Activated CD4-positive, alpha-beta T cell treated with anti-CD3 and anti-CD28 coated beads, Interleukin-2, amount 50 U/mL, for 4 hours (primary cell): ENCODE measurements around the gene SRRM2.
"Not testable (repeated sequence)": the region's sequence is repeated elsewhere in the genome, so short reads cannot be mapped to it uniquely, and the experiment has no call there.

ENCODE experiments used
- DNase-seq, 2 experiments: peaks; one replicate each; pipeline ENCODE4 v3.0.0-alpha.2; 2020

The SRRM2 gene

GRCh38 chr16:2715519-2715918 is 36.9 kb upstream of the SRRM2 start:
- peak; percentile 75 to 76 for DNase-seq

DNA sequence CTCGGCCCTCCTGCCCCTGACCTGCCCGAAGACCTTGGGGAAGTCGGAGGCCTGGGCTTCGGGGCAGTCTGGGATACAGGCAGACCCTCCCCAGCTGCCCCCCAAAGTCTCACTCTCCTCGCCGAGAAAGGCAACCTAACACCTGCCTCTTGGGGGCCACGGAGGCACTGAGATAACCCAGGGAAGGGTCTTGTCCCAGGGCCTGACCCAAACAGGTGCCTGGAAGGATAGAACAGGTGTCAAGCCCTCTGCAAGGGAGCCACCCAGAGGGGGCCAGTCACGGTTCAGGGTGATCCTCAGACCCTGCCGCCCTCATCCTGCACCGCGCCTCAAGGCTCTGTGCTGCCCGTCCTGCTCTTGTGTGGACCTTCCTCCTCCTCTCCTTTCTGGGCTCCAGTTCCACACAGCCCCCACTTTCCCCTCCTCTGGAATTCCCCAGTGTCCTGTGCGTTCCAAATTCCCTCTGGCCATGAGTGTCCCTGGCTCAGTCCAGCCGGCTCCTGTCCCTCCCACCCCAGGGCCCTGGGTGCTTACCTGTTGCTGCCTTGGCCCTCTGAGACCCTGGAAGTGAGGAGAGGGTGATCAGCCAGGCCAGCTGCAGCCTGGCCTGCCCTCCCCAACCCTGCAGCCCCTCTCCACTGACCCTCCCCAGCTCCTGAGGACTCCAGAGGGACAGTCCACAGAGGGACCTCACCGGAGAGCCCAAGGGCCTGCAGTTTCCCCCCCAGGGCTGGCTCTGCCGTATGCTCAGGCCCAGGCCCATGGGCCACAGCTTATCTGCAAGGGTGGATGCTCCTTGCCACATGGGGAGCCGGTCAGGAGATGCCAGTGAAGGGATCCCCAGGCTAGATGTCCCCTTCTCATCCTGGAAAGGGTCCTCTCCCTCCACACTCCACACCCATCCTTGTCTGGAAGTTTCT is 36.2 kb upstream of the SRRM2 start:
- no peak for DNase-seq

DNA sequence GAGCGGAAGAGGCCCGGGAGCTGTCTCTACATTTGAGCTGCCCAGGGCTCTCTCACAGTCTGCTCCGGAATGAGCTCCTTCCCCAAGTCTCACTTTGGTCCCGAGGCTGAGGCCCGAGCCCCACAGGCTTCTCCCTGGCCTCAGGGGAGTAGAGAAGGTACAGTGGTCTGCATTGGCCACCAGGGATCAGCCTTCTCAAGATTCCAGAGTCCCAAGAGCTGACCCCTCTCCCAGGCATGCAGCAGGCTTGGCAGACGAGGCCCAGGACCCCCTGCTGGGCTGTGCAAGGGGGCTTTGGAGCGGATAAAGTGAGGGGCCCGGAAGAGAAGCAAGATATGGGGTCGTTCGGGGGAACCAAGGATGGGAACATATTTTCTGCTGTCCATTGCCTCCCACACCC is 35.5 kb upstream of the SRRM2 start:
- no peak for DNase-seq

GRCh38 chr16:2717383-2718263 is 34.8 kb upstream of the SRRM2 start:
- DNase-seq, result no peak

DNA sequence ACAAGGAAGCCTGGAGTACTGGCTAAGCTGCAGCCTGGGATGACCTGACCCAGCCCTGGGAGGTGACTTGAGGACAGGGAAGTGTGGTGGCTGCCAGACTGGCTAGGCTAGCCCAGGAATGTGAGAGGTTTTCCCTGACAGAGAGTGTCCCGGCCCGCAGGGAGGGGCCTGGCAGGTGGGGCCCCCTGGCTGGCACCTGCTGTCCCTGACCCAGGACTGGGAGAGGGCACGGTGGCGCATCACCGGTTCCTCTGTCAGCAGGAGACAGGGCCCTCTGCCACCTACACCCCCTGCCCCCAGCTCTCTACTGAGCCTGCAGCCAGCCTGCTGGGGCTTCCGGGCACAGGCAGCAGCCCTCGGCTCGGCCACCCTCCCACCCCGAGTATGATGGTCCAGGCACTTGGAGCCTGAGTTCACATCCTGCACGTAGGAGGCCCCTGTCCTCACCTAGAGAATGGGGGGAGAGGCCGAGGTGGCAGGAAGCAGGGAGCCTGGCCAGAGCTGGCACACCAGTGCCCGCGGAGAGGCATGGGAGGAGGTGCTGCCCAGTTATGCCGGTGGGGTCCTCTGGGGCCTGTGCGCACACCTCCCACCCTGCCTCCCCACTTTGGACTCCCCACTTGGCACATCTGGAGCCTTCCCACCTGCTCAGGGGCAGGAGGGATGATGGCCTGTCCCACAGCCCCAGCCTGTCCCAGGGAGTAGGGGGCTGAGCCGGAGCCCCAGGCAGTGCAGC is 32.9 kb upstream of the SRRM2 start:
- no peak for DNase-seq

DNA sequence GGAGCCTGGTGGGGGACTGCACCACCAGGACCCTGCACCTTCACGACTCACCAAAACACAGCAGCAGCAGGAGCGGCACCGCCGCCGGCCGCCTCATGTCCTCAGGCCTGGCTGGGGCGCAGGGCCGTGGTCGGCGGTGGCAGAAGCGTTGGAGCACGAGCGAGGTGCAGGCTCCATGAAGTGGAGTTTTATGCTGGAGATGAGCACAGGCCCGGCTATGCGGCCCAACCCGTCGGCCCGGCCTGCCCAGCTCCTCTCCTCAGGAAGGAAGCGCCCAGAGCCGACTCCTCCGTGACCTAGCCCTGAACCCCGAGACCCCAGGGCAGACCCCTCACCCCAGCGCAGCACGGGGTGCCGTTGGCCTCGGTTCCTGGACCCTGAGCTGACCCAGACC is 32.4 kb upstream of the SRRM2 start, which contains the start of gene PRSS27:
TSS of gene PRSS27 (minus strand) at position 161 of the 394 bp plus-strand sequence. CDS start at position 97, 64 bp downstream.
- DNase-seq, result no peak

DNA sequence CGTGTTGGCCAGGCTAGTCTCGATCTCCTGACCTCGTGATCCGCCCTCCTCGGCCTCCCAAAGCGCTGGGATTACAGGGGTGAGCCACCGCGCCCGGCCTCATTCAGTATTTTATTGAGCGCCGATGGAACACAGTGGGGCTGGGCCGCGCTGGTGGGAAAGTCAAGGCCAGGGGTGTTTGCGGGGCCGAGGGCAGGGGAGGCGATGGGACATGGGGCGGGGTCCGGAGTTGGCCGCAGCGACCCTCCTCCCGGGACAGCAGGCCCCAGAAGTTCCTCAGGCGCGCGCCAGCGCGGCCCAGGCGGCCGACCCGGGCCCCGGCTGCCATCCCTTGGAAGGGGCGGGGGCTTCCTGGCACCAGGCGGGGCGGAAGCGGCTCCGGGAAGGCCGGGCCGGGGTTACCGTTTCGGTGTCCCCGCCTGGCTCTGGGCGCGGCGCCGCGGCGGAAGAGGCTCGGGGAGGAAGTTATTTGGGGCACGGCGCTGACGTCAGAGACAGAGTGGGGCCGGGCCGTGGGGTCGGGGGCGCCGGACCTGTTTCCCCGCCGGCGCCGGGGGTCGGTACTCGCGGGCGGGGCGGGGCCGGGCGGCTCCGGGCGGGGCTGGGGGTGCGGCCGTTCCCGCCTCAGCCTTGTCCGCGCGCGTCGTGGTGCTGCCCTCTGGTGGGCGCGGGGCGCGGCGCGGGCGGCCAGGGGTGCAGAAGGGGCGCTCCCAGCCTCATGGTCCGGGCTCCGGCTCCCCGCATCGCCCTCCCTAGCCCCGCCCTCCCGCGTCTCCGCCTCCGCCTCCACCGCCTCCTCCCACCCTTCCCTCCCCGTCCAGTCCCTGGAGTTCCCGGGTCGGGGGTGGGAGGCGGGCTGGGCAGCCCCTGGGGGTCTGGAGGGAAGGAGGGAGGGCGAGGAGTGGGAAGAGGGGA is 31.5 kb upstream of the SRRM2 start:
- DNase-seq, result peak; percentile 77 to 83

GRCh38 chr16:2721634-2722173 is 30.7 kb upstream of the SRRM2 start:
- not testable (repeated sequence) for DNase-seq

DNA sequence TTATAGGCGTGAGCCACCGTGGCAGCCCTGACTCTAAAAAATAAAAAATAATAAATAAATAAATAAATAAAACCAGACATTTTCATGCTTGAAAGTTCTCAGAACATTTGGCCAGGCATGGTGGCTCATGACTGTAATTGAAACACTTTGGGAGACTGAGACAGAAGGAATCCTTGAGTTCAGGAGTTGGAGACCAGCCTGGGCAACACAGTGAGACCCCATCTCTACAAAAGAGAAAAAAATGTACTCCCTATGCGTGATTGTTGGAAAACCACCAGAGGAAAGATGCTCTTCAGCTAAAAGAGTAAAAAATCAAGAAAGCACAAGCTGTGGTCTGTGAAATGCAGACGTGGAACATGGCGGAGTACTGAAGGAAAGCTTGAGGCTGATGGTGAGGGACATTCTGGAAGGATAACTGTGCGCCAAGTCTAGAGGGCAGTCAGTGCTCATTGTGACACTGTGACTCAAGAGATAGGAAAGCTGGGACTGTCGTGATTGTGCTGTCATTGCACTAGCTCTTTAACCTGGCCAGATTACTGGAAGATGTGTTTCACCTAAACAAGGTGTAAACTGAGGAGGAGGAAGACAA is 28.3 kb upstream of the SRRM2 start:
- no peak for DNase-seq

- no peak for DNase-seq
Observed at GRCh38 chr16:2724816-2725348, 27.6 kb upstream of the SRRM2 start.

- DNase-seq, result no peak
Observed at GRCh38 chr16:2726923-2727322, 25.5 kb upstream of the SRRM2 start.

DNA sequence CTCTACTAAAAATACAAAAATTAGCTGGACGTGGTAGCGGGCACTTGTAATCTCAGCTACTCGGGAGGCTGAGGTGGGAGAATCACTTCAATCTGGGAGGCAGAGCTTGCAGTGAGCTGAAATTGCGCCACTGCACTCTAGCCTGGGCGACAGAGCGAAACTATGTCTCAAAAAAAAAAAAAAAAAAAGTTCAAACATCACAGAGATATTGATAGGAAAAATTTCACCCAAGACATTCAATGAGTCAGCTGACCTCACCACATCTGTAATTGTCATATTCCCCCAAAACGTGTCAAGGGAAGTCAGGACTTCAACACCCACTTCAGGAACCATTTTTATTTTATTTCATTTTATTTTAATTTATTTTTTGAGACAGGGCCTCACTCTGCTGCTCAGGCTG is 24.4 kb upstream of the SRRM2 start:
- DNase-seq, result no peak

GRCh38 chr16:2734844-2735515 is 17.5 kb upstream of the SRRM2 start:
- no peak for DNase-seq

- DNase-seq, result no peak
Observed at GRCh38 chr16:2736476-2737237, 15.8 kb upstream of the SRRM2 start.

DNA sequence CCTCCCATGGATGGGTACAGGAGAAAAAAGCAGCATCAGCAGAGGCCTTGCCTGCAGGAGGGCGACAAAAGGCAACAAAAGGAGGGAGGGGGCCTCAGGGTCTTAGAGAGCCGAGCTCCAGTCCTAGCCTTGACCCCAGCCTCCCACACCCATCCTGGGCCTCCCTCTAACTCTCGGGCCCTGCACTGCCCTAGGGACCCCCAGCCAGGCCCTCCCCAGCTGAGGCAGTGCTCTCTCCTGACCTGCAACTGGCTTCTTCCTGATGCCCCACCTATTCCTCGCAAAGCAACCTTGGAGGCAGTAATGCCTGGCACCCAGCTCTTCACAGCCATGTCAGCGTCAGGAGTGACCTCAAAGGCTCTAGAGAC is 15.2 kb upstream of the SRRM2 start:
- DNase-seq, result no peak

DNA sequence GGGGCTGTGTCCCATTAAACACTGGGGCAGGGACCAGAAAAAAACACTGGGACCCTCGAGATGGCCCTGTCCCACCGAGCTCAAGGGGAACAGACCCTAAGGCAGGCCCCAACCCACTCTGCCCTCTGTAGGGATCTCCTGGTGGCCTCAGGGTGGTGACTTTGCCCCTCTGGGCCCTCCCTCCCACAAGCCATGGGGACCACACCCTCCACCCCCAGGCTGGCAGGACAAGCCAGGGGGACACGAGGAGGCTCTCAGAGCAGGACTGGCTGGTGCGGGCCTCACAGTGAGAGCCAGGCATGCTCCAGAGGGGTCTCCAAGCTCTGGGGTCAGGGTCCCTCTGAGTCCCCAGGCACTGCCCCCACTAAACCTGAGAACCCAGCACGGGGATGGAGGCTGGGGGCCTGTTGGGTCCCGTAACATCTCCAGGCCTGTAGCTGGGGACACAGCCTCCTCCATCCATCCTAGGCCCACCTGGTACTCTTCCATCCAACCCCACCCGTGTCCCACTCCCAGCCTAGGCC is 14.5 kb upstream of the SRRM2 start:
- no peak for DNase-seq

- DNase-seq, result no peak
Observed at GRCh38 chr16:2738615-2739014, 13.8 kb upstream of the SRRM2 start.

GRCh38 chr16:2739625-2740430 is 12.6 kb upstream of the SRRM2 start:
- no peak for DNase-seq
